ENCODE measurements around the gene RFX3. TPM values are rescaled to one million over a fixed set of nuclear protein-coding genes. Genes with fewer than 3 reads are reported as not detected.

The RFX3 gene
- total RNA-seq, 1 donor from 2014 or later, result 4.9 TPM

DNA sequence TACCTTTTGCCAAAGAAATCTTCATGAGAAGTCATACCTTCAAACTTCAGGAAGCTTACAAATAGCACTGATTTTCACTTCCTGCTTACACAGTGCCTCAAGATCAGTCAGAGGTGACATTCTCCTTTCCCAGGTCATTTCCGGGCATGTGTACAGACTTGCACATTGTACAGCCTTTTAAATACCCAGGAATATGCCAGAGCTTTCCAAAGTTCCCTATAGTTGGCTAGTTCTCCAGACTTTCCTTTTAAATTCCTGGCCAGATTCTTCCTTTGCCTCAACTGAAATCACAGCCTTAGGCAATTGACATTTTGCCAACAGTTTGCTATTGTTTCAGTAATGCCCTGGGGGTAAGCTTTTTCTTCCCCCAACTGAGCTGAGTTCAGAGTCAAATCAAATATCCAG, 47.2 kb downstream of the RFX3 start:
- DNase-seq (ENCODE audit: low read depth in 2 of 2), result peak in 1 of 2 donors; percentile 91

DNA sequence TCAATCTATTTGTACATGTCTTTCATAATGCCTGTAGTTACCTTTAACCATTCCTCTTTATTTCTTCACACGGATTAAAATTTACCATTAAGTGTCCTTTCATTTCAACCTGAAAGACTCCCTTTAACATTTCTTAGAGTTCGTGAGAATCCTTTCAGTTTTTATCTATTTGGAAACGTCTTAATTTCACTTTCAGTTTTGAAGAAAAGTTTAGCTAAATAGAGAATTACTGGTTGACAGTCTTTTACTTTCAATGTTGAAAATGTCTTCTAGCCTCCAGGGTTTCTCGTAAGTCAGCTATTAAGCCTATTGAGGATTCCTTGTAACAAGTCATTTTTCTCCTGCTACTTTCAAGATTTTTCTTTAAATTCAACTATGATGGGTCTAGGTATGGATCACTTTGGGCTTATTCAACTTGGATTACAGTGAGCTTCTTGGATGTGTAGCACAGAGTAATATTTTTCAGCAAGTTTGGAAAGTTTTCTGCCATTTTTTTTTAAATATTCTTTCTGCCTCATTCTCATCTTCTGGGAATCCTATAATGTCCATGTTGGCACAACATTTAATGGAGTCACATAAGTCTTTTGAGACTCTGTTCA, 48.5 kb downstream of the RFX3 start:
- no peak for DNase-seq (ENCODE audit: low read depth in 2 of 2)

DNA sequence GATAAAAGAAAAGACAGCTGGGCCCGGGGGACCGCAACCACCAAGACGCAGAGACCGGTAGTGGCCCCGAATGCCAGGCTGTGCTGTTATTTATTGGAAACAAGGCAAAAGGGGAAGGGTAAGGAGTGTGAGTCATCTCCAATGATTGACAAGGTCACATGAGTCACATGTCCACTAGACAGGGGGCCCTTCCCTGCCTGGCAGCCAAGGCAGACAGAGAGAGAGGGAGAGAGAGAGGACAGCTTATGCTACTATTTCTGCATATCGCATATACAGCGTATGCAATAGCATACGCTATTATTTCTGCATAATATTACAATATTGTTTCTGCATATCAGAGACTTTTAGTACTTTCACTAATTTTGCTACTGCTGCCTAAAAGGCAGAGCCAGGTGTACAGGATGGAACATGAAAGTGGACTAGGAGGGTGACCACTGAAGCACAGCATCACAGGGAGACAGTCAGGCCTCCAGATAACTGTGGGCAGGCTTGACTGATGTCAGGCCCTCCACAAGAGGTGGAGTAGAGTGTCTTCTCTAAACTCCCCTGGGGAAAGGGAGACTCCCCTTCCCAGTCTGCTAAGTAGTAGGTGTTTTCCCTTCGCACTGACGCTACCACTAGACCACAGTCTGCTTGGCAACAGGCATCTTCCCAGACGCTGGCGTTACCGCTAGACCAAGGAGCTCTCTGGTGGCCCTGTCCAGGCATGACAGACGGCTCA, 50.3 kb downstream of the RFX3 start:
- DNase-seq (ENCODE audit: low read depth in 2 of 2), result peak in 1 of 2 donors; percentile 65

DNA sequence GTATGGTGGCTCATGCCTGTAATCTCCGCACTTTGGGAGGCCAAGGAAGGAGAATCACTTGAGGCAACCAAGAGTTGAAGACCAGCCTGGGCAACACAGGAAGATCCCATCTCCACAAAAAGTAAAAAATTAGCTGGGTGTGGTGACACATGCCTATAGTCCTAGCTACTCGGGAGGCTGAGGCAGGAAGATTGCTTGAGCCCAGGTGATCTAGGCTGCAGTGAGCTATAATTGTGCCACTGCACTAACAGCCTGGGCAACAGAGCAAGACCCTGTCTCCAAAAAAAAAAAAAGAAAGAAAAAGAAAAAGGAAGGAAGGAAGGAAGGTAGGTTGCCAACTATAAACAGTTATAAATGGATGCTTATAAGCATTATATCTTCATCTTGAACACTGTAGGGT, 51.0 kb downstream of the RFX3 start:
- DNase-seq (ENCODE audit: low read depth in 2 of 2), result no peak

DNA sequence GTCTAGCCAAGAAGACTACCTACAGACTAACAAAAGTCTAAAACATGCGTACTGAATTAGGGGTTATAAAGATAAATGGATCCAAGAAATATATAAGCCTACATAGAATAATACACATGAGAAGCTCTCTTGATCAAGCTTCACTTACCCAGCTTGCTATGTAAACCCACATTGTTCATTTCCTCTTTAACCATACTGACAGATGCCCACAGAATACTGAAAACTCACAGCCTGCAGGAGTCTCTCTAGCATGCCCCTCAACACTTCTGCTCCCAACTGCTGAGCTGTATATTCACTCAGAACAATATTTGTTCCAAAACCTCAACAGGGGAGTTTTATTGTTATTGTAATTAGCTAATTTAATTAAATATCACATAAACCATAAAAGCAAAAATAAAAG, 52.4 kb downstream of the RFX3 start:
- peak in 1 of 2 donors; percentile 38 for DNase-seq (ENCODE audit: low read depth in 2 of 2)

DNA sequence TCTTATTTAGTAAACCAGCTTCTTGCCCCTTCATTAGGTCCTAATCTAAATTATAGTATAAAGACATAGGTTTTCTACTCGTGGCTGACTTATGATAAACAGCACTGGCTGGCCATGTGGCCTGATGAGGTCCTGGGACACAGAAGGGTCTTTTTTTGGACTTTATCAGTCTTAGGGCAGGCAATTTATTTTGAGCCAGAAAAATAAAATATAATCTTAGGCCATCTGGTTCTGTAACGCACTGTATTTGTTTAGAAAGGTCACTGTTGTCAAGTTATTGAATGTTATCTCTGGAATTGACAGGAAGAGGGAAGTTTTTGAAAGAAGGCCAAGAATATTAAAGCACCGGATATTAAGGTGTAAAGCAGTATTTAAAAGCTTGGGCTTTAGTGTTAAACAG, 53.9 kb downstream of the RFX3 start:
- peak; percentile 74 to 83 for DNase-seq (ENCODE audit: low read depth in 2 of 2)

DNA sequence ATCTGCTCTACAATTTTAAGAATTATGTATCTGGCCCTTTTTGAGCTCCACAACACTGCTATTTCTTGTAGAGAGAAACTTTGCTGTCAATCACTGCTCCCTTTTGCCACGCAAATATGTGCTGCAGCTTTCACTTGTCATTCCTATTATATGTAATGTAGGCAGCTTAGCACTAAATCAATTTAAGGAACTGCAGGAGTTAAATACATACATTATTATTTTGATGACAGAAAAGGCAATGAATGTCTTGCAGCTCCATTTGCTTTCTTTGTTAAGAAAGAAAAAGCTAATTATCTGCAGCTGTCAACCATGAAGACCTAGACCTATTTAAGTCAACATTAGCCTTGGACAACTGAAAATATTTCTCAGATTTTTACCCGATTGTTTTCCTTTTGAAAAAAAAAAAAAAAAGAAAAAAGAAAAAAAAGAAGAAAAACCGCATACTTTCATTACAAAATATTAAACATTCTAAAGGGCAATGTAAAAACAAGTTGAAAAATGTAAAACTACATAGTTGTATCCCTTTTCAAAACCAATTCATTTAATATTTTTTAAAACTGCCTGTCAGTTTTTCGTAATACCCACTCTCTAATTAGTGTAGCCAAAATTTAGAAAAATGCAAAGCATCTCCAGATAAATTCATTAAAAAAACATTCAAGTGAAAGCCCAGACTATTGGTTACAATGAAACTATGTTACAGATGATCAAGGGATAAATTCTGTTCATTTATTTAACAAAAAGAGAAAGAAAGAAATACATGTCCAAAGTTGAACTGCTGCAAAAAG, 57.2 kb downstream of the RFX3 start:
- no peak for DNase-seq (ENCODE audit: low read depth in 2 of 2)

DNA sequence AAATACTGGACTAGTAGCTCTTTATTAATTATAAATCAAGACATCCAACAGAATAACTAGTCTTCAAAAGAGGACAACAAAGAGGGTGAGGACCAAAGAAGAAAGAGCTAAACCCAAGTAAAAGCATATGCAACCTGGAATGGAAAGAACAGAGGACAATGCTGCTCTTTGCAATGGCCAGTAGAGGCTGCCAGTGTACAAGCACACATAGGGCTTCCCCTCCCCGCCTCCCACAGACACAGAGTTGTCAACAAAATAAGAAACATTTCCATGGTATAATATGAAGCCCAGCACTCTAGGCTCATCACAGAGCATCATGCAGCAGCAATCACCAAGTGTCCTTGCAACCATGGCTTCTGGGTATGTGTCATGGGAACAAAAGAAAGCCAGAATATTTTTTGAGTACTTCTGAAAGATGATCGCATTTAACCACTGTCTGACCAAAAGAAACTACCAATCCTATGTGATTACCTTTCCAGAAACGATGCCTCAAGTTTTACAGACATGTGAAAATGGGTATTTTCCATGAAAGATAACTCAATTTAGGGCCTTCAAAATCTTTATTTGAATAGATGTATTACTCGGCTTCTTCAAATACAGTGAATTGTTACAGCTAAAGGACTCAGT, 58.1 kb downstream of the RFX3 start:
- peak; percentile 79 to 85 for DNase-seq (ENCODE audit: low read depth in 2 of 2)

DNA sequence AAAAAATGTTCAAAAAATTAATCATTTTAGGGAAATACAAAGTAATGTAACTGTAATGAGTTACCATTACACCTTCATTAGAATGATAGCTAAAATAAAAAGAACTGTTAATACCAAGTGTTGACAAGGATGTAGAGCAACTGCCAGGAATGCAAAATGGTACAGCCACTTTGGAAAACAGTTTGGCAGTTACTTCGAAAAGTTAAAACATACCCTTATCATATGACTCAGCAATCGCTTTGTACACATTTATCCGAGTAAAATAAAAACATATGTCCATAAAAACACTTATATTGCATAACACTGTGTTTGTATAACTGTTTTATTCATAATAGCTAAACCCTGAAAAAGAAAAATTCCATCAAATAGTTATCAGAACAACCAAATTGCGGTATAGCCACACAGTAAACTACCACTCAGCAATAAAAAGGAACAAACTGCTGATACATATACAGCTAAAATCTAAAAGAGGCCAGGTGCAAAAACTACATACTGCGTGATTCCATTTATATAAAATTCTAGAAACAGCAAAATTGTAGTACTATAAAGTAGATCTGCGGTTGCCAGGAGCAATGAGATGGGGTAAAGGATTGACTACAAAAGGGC, 61.7 kb downstream of the RFX3 start:
- DNase-seq (ENCODE audit: low read depth in 2 of 2), result no peak

DNA sequence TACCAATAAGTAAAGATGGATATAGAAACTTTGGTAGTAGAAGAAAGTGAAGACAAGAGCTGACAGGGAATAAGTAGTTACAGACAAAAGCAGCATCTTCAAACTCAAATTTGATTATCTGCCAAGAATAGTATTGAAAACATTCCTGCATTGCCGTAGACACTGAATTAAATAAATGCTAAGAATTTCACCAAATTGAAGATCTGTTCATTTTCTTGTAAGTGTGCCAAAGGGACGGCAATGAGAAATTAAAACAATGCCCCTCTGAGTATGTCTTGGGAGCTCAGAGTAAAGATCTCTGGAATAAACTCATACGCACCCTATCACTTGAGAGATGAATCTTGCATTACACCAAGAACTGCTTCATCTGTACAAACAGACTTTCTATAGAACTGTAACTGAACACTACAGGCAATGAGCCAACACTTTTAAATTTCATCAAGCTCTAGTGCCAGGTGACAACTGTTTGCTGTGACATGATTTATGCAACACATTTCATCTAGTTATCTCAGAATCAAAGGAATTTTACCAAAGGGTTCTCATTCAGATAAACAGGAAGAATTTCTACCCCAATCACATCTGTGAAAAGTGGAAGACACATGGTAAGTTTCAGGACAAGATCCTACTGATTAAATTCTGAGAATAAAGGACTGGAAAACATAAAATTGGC, 66.9 kb downstream of the RFX3 start:
- no peak for DNase-seq (ENCODE audit: low read depth in 2 of 2)

DNA sequence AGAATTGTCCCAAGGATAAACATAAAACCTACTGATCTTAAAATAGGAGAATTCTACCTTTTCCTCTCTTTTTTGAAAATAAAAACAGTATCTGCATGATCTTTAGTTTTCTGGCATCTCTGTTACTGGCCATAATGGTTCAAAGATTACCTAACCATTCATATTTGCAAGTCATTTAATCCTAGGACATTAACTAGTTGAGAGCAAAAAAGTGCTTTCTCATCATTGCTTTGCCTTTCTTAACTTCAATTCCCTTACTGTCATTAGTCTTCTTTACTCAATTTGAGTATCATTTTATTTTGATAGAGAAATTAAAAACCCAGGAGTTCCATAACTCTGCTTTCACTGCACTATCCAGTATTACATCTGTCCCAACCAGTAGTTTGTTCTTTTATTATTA, 68.6 kb downstream of the RFX3 start:
- DNase-seq (ENCODE audit: low read depth in 2 of 2), result no peak

DNA sequence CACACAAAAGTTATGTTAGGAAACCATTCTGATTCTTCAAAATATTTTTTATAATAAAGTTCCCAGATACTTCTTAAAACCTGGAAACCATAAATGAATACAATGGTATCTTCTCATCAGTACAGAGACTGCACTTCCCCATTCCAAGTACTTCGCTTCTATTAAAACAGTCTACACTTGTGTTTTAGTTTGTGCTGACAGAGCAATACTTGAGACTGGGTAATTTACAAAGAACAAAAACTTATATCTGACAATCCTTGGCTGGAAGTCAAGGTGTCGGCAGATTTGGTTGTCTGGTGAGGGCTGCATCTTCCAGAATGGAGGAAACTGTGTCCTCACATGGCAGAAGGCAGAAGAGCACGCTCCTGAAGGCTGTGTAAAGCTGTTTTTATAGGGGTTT, 70.1 kb downstream of the RFX3 start:
- no peak for DNase-seq (ENCODE audit: low read depth in 2 of 2)

DNA sequence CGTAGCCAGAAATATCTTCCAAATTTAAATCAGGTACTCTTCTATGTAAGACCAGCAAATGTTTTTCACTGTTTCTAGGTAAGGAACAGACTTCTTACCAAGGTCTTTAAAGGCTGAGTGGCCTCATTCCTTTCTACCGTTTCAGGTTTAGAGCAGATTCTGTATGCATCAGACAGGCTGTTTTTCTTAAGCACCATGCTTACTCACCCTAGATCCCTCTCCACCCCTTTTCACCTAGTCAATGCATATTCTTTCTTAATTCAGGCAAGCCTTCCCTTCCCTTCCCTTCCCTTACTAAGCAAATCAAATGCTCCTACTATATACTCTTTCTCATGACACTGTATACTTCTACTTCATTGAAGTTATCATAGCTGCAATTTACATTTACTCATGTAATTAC, 70.7 kb downstream of the RFX3 start:
- DNase-seq (ENCODE audit: low read depth in 2 of 2), result no peak

DNA sequence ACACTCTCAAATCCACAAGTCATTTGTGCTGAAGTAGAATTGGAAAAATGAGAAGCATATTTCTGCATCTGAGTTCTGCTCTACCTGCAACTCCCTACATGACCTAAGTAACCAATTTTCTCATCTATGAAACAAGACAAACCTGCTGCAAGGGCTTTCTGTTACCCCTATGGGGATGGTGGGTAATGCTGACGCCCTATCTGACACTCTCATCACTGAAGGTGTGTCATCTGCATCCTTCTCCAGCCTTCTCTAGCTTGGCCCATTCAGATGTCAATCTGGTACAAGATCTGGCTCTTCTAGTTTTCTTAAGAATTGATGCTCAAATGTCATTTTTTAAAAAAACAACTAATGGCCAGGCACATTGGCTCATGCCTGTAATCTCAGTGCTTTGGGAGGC, 73.8 kb downstream of the RFX3 start:
- no peak for DNase-seq (ENCODE audit: low read depth in 2 of 2)

DNA sequence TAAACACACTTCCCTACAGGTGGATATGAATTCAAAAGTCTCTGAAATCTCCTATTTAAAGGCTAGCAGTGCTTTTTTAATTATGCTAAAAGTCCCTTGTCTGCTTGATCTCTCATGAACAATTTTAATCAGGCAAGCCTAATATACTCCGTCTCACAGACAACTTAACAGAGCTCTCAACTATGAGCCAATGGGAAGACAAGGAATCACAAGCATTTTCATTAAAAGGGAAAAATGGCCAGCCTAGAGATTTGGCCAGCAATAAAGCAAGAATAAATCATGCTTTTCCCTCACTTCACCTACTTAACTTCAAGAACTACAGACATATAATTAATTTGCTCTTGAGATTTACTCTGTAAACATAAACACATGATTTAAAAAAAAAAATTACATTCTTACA, 78.0 kb downstream of the RFX3 start:
- no peak for DNase-seq (ENCODE audit: low read depth in 2 of 2)

DNA sequence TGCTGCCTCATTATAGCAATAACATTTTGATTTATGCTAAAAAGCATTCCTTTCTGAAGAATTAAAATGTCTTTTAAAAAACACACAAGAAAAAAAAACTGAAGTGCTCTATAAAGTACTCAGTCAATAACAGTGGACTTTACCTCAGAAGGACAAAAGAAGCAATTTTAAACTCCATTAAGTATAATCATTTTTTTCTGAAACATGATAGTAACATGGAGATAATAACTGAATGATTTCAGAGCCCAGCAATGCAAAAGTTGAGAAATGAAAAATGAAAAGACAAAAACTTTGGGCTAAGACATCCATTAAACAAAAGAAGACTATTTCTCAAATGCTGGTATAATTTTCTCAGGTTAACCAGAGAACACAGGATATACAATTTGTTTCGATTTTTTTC, 78.7 kb downstream of the RFX3 start:
- no peak for DNase-seq (ENCODE audit: low read depth in 2 of 2)

DNA sequence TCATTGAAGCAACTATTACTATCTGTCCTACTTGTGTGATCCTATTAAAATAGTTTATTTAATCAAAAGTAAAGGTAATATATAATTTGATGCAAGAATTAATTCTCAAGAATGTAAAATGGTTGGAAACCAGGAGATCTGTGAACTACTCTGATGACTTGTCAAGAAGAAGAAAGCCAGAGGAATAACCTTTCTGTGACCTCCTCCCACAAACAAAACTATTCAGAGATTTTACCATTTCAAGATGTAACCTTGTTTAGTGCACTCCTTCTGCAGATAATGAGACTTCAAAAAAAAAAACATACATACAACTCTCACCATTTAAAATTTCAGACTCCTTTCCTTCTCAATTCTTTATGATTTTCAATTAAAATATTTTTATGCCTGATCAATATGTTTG, 79.5 kb downstream of the RFX3 start:
- DNase-seq (ENCODE audit: low read depth in 2 of 2), result no peak

DNA sequence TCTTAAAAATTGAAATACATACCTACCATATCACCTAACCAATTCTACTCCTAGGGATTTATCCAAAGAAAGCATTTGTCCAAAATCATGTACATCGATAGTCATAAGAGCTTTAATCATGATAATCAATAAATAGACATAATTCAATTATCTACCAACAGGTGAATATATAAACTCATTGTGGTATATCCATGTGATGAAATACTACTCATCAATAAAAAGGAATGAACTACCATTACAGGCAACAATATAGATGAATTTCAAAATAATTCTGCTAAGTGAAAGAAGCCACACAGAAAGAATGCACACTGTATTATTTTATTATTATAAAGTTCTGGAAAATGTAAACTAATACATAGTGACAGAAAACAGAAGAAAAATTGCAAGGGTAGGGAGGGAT, 81.8 kb downstream of the RFX3 start:
- DNase-seq (ENCODE audit: low read depth in 2 of 2), result no peak

DNA sequence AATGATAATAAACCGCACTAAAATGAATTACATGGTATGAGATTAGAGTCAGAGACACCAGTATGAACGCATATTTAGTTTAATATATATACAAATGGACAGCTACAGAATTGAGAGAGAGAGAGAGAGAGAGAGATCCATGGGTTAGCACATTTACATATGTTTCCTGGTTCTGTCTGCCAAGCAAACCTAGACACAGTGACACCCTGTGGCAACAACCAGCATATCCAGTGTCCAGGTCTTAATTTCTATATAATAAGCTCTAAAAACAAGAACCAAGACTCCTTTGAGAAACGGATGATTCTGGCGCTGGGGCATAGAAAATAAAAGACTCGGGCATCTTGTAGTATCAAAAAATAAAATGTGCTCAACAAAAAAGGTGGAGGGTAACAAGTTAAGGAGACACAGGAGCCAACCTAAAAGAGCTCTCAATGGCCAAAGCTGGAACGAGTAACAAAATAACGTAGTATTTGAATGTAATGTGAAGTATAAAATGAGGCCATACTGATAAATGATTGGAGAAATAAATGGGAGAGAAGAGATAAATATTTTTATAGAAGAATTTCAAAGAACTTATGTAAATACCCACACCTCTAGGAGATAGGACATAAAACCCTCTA, 84.5 kb downstream of the RFX3 start:
- peak; percentile 69 to 75 for DNase-seq (ENCODE audit: low read depth in 2 of 2)

DNA sequence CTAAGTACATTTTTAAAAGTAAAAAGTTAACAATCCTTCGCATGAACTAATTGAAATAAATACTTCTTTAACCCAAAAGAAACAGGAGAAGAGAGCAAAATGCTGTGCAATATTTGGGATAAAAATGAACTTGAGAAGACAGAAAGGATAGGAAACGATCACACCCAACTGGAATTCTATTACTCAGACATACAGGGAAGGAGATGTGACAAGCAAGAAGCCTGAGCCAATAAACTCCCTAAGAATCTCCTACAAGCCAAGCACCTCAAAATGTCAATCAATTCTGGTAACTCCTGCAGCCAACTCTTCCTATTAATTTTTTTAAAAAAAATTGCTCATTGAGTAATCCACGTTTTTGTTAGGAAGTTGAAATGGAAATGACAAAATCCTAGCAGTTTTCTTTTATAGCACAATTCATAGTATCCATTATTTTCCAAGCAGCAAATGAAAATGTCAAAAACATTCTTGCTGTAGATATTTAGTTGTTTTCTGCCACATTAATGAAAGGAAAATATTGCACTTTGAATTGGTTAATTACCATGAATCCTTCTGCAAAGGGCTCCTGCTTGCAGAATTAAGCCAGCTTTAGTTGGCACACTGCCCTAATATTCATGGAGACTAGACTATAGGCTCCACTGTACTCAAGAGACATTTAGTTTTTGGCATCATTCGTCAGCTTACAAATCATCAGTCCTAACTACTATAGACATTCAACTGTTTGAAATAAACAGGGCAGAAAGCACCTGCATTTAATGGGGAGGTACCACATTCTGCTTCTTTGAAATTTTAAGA, 89.0 kb downstream of the RFX3 start:
- peak in 1 of 2 donors; percentile 23 for DNase-seq (ENCODE audit: low read depth in 2 of 2)

Data from dermis microvascular lymphatic vessel endothelial cell (primary cell).